Stimulated activated CD4-positive, alpha-beta T cell treated with anti-CD3 and anti-CD28 coated beads, Interleukin-15, amount 100 ng/mL, for 1 hour (primary cell): ENCODE measurements around the gene SNX15.

Experiments
- DNase-seq, 2 donors: peaks; one replicate each; pipeline ENCODE4 v3.0.0-alpha.2; 2020; ENCODE audit warnings: low read depth in 1 of 2, low spot score in 1 of 2

Gene SNX15

DNA sequence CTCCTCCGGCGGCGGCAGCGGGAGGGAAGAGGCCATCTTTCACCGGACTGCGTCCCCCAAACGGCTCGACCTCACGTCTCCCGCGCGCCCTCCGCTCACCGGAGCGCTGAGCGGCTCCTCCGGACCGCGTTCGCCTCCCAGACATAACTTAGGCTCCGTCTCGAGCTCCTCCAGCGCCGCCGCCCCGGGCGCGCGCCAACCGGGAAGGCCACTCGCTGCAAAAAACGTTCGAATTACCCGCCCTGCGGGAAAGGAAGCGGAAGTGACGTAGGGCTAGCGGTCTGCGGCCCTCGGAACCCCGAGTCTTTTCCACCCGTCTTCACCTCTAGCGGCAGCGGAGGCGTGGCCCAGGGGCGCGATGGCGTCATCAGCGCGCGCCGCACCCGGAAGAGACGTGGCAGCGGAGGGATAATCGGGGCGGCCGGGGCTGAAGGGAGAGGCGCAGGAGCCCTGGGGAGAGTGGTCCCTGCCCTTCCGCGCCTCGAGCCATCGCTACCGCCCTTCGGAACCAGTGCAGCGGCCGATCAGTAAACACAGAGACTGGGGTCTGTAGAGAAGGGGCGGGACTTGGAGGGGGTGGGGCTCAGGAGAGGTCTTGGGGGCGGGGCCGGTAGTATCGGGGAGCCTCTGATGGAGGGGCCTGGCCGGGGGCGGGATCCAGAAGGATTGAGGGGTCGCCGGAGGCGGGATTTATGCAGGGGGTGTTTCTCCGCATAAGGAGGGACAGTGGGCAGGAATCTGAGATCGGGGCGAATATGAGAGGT, 56.8 kb downstream of the SNX15 start, which contains the start of the genes CDCA5 and ZFPL1:
TSS of gene CDCA5 (minus strand) at position 207 of the 764 bp plus-strand sequence. CDS start at position 145, 62 bp downstream.
TSS of gene ZFPL1 (plus strand) at position 389 of the 764 bp plus-strand sequence. CDS start 477 bp downstream, outside the sequence.
- peak; percentile 89 to 93 for DNase-seq

DNA sequence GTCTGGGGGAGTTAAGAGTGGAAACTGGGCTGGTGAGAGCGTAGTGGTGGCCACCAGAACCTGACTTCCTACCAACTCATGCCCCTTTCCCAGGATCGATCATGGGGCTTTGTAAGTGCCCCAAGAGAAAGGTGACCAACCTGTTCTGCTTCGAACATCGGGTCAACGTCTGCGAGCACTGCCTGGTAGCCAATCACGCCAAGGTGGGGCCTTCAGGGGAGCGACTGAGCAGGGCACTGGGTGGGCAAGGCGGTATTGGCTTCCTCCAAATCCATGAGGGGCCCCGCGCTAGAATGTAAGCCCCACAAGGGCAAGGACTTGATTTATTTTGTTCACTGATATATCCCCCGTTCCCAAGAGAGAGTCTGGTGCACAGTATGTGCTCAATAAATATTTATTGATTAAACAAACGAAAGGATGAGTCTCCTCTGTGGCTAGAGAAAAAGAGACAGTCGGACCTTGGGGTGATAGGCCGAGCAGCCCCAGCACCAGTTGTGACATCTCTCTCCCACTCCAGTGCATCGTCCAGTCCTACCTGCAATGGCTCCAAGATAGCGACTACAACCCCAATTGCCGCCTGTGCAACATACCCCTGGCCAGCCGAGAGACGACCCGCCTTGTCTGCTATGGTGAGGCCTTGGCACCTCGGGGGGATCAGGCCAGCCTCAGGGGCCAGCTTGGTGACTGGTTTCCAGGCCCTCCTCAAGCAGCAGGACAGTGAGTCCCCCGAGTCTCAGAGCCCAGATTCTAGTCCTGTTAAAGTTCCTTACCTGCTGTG, 57.5 kb downstream of the SNX15 start:
- DNase-seq: no peak

- no peak for DNase-seq
These were observed 58.2 kb downstream of the SNX15 start for GRCh38 chr11:65085446-65085845.

- no peak for DNase-seq
These were observed 59.6 kb downstream of the SNX15 start for GRCh38 chr11:65086809-65087208.

GRCh38 chr11:65087216-65087615, 60.0 kb downstream of the SNX15 start:
- no peak for DNase-seq

DNA sequence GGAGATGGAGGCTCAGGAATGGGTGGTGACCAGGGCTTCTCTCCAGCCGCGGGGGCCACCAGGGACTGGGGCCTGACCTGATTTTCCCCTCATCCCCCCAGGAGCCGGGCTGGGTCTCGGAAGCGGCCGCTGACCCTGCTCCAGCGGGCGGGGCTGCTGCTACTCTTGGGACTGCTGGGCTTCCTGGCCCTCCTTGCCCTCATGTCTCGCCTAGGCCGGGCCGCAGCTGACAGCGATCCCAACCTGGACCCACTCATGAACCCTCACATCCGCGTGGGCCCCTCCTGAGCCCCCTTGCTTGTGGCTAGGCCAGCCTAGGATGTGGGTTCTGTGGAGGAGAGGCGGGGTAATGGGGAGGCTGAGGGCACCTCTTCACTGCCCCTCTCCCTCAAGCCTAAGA, 60.6 kb downstream of the SNX15 start:
- DNase-seq: no peak

DNA sequence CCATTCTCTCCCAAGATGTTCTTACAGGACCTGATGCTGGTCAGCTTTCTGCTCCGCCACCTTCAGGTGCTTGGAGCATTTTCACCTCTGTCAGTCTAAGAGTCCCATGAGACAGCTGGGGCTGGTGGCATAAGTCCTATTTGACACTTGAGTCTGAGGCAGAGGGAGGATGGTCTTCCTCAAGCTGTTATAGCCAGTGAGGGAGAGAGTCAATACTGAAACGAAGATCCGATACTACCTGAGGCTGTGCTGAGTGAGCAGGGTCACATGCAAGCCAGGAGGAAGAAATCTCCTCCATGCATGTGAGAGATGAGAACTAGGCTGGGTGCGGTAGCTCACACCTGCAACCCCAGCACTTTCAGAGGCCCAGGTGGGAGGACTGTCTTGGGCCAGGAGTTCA, 62.4 kb downstream of the SNX15 start:
- DNase-seq: no peak
